NCI-H2081 (cell line): Measurements from ENCODE around the gene RNF44.

Source experiments
- DNase-seq, 2 experiments: peaks; one replicate each; lab custom pipeline; 2025; lab: John Stamatoyannopoulos, UW

RNF44 gene

GRCh38 chr5:176536902-176537553 lies at the start of gene RNF44:
TSS of gene RNF44 (minus strand) at chr5:176537402. CDS start at chr5:176532472, 4,930 bp downstream.
- peak; percentile 97 for DNase-seq

- no peak for DNase-seq
Measured at GRCh38 chr5:176583076-176583475, 45.9 kb upstream of the RNF44 start.

GRCh38 chr5:176581361-176581760 lies 44.2 kb upstream of the RNF44 start:
- no peak for DNase-seq

- no peak for DNase-seq
Measured at GRCh38 chr5:176579323-176579722, 42.1 kb upstream of the RNF44 start.

- no peak for DNase-seq
Measured at GRCh38 chr5:176578391-176578808, 41.2 kb upstream of the RNF44 start.

- DNase-seq, result no peak
Measured at GRCh38 chr5:176577312-176578176, 40.3 kb upstream of the RNF44 start.

- no peak for DNase-seq
Measured at GRCh38 chr5:176575488-176576422, 38.6 kb upstream of the RNF44 start.

- DNase-seq, result no peak
Measured at GRCh38 chr5:176575066-176575465, 37.9 kb upstream of the RNF44 start.

- no peak for DNase-seq
Measured at GRCh38 chr5:176574297-176574591, 37.0 kb upstream of the RNF44 start.

- peak; percentile 43 to 60 for DNase-seq
Measured at GRCh38 chr5:176573564-176574296, 36.5 kb upstream of the RNF44 start.

GRCh38 chr5:176570044-176570443 lies 32.8 kb upstream of the RNF44 start:
- DNase-seq, result no peak

GRCh38 chr5:176568657-176569056 lies 31.5 kb upstream of the RNF44 start:
- DNase-seq, result no peak

GRCh38 chr5:176565760-176566288 lies 28.6 kb upstream of the RNF44 start:
- no peak for DNase-seq

GRCh38 chr5:176564002-176564401 lies 26.8 kb upstream of the RNF44 start:
- DNase-seq, result no peak

- no peak for DNase-seq
Measured at GRCh38 chr5:176562189-176562588, 25.0 kb upstream of the RNF44 start.

GRCh38 chr5:176561259-176561658 lies 24.1 kb upstream of the RNF44 start:
- no peak for DNase-seq

GRCh38 chr5:176560364-176560763 lies 23.2 kb upstream of the RNF44 start:
- DNase-seq, result no peak

- no peak for DNase-seq
Measured at GRCh38 chr5:176559683-176560082, 22.5 kb upstream of the RNF44 start.

GRCh38 chr5:176557846-176558245 lies 20.6 kb upstream of the RNF44 start:
- no peak for DNase-seq

GRCh38 chr5:176553260-176554085 lies 16.3 kb upstream of the RNF44 start:
- DNase-seq, result no peak
